Mucosa of descending colon (tissue), 3 donors: ENCODE results near the gene DHX16. TPM values are rescaled to one million over a fixed set of nuclear protein-coding genes. Genes with fewer than 3 reads are reported as not detected.

Source experiments
- ATAC-seq: fragments of 200-7000 bp; cut with Tn5 transposase; one replicate; pipeline ENCODE4 v1.9.1; 2020; ENCODE audit warnings: mild to moderate bottlenecking, moderate library complexity
- DNase-seq, 3 donors: peaks; one replicate each; pipeline ENCODE4 v3.0.0-alpha.2; 2020
- H3K36me3 ChIP-seq: fragments of 200-600 bp; one replicate; pipeline ENCODE4 v1.8.0; 2021; ENCODE audit warnings: low read depth, mild to moderate bottlenecking
- H3K4me1 ChIP-seq: fragments of 200-600 bp; one replicate; pipeline ENCODE4 v1.8.0; 2021; ENCODE audit warnings: low read depth, mild to moderate bottlenecking
- H3K4me3 ChIP-seq: fragments of 200-600 bp; one replicate; pipeline ENCODE4 v1.8.0; 2021; ENCODE audit warnings: mild to moderate bottlenecking
- H3K9me3 ChIP-seq: fragments of 200-600 bp; one replicate; pipeline ENCODE4 v1.8.0; 2021; ENCODE audit warnings: mild to moderate bottlenecking
- intact Hi-C, 2 donors: fragments of 100-400 bp; cut with DNase I in 1 of 2; cut with micrococcal nuclease in 1 of 2; formaldehyde crosslinking; loops; one replicate each; pipeline versions ENCODE4 v1.11.0 to v1.11.1; 2022; cut with DNase I, micrococcal nuclease
- total RNA-seq, 3 donors: library from RNA; stranded (reverse); fragmentation: NEBNext Ultra II Directional in 2 of 3; extraction: Animal tissue kit (Norgen Biotek cat#: 25700) in 2 of 3; gene quantifications; one replicate each; pipeline versions ENCODE4 v1.2.1 to v1.2.4, GENCODE V29; 2021 to 2023
- TF ChIP-seq, protein P1 (sequence below): fragments of 200-600 bp; IDR thresholded peaks from one replicate; pipeline ENCODE4 v1.8.0; 2022; ENCODE audit warnings: antibody characterized with exemption, mild to moderate bottlenecking
- donor health status: DM: no; HTN: no; CAD: no; lungs with moderate emphysema.
- donor health status: DM: no; HTN: no; CAD: no.
- donor health status: DM: no; HTN: yes; CAD: no.

Gene DHX16
- total RNA-seq, 3 donors from 2014 or later = 31.0 to 36.2 (median 36.0) TPM

DNA sequence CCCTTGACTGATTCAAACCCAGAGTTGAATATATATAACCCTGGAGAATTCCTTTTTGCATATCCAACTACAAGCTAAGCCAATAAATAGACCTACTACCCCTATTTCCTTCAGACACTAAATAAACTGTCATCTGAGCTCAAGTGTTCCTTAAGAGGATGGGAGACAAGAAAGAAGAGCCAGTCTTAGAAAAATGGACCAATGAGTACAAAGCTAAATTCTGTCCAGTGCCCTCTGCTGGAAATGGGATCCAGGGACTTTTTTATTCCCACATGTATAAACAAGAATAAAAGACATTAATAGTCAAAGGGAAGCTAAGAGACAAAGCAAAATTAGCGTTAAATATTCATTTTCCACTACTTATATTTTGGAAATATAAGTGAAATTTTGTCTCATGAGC lies 60.6 kb downstream of the DHX16 start:
- H3K36me3 ChIP-seq = no peaks in the 10 kb centered on the region
- H3K4me1 ChIP-seq = peaks cover 26% of the 10 kb centered on the region
- DNase-seq = no peak
- intact Hi-C loops = no loop called here
- TF ChIP-seq, protein P1, sequence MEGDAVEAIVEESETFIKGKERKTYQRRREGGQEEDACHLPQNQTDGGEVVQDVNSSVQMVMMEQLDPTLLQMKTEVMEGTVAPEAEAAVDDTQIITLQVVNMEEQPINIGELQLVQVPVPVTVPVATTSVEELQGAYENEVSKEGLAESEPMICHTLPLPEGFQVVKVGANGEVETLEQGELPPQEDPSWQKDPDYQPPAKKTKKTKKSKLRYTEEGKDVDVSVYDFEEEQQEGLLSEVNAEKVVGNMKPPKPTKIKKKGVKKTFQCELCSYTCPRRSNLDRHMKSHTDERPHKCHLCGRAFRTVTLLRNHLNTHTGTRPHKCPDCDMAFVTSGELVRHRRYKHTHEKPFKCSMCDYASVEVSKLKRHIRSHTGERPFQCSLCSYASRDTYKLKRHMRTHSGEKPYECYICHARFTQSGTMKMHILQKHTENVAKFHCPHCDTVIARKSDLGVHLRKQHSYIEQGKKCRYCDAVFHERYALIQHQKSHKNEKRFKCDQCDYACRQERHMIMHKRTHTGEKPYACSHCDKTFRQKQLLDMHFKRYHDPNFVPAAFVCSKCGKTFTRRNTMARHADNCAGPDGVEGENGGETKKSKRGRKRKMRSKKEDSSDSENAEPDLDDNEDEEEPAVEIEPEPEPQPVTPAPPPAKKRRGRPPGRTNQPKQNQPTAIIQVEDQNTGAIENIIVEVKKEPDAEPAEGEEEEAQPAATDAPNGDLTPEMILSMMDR = no peak
- no peak for ATAC-seq
- H3K9me3 ChIP-seq = no peaks in the 10 kb centered on the region
- H3K4me3 ChIP-seq = no peak overlapping the region

DNA sequence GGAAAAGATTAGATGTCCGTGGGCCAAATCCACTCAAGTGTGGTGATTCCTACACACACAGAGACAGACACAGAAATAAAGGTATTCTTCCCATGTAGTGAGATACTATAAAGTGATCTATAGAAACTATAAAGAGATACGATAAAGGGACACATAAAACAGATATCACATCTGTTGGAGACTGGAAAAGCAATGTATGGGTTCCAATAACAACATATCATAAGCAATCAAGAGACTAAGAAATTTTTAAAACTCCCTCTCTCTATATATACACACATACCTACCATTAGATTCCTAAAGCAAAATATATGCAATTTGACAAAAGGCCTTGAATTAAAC lies 61.0 kb downstream of the DHX16 start:
- H3K4me1 ChIP-seq = peaks cover 26% of the 10 kb centered on the region
- intact Hi-C loops = no loop called here
- no peaks in the 10 kb centered on the region for H3K9me3 ChIP-seq
- no peaks in the 10 kb centered on the region for H3K36me3 ChIP-seq
- TF ChIP-seq, protein P1 = no peak
- H3K4me3 ChIP-seq = no peak overlapping the region
- DNase-seq (no peak), ATAC-seq (no peak)

DNA sequence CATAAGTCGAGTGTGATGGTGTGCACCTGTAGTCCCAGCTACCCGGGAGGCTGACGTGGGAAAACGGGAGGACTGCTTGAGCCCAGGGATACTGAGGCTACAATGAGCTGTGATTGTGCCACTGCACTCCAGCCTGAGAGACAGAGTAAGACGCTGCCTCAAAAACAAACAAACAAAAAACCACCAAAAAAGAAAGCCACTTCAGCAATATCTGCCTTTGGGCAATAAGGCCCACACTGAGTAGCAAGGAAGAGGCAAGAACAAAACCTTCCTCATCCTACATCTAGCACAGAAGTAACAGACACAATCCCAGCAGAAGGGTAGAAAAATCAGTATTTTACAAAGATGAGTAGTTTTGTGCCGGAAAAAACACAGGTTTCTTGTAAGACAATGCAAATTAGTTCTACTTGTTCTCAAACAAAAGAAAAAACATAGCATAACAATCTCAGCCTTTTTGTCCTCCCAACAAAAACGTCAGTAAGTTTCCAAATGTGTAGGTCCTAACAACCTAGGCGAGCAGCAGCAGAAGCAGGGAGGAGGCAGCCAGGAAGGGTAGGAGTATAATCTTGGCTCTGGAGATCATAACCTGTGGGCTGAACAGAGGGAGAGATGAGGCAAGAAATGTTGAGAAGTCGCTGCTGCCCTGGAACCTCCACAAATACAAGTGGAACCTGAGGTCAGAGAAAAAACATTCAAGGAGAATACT lies 61.5 kb downstream of the DHX16 start:
- DNase-seq (no peak), ATAC-seq (no peak)
- Histone ChIP-seq H3K36me3 (no peaks in the 10 kb centered on the region), H3K9me3 (no peaks in the 10 kb centered on the region), H3K4me1 (peaks cover 26% of the 10 kb centered on the region), H3K4me3 (no peak overlapping the region)
- TF ChIP-seq, protein P1 = no peak
- intact Hi-C loops = no loop called here

DNA sequence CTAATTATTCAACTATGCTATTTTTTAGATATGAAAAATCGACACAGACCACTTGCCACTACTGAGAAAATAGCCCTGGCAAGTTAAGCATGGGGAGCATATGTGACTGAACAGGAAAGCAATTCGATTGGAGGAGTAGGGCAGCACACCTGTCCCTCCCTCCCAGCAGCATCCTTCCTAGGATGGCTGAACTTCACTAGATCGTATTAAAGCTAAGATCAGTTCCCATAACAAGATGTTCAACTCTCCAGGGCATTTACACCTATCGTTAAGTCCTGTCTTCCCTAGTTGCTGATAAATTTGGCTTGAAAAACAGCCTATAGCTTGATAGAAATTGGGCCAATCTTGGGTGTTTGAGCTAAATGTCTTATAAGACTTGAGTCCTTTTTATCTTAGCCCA lies 62.7 kb downstream of the DHX16 start:
- peaks cover 26% of the 10 kb centered on the region for H3K4me1 ChIP-seq
- intact Hi-C loops = no loop called here

DNA sequence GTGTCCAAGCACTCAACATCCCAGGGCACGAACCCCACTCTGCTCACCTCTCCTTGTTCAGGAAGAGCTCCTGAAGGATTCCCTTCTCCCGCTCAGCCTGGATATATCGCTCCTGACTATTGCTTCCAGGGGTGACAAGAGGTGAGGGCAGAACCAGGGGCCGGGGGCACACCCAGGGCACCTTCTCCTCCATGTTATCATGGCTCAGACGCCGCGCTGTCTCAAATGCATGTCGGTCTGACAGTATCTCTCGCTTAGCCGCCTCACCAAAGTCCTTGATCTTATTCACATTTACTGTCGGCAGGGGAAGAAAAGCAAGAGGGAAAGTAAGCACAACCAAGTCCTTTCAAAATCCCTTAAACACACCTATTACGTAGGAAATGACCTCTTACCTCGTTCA lies 68.8 kb downstream of the DHX16 start:
- DNase-seq = no peak
- TF ChIP-seq, protein P1 = no peak
- Histone ChIP-seq H3K9me3 (no peaks in the 10 kb centered on the region), H3K36me3 (peaks cover 37% of the 10 kb centered on the region), H3K4me3 (no peak overlapping the region), H3K4me1 (no peaks in the 10 kb centered on the region)
- ATAC-seq = no peak
- intact Hi-C loops = loop anchor here in 1 of 2 donors (10.0 kb wide), 1 partner anchor 59 kb away; no protein-coding TSS in a partner anchor

More for the DNA sequence above, 62.7 kb downstream of the DHX16 start:
- DNase-seq (no peak), ATAC-seq (no peak)
- Histone ChIP-seq H3K4me3 (no peak overlapping the region), H3K36me3 (peaks cover 6% of the 10 kb centered on the region), H3K9me3 (no peaks in the 10 kb centered on the region)
- TF ChIP-seq, protein P1 = no peak

Other genes starting within 250 kb of the DHX16 start
- 100 to 1,000 TPM; 316 to 631 (median 383) TPM for gene HLA-E, start 183.5 kb downstream of the DHX16 start, total RNA-seq
- gene GNL1, start 116.5 kb downstream of the DHX16 start, total RNA-seq = 10 to 100 TPM; 37.8 to 48.1 (median 45.9) TPM
- 1 to 10 TPM; 4.6 to 9.7 (median 5.9) TPM for gene PRR3, start 115.7 kb downstream of the DHX16 start, total RNA-seq
- gene ABCF1, start 101.6 kb downstream of the DHX16 start, total RNA-seq = 10 to 100 TPM; 43.0 to 56.0 (median 45.8) TPM
- 10 to 100 TPM; 68.5 to 80.3 (median 79.2) TPM for gene PPP1R10, start 55.8 kb downstream of the DHX16 start, total RNA-seq
- 10 to 100 TPM; 38.2 to 63.7 (median 51.1) TPM for gene MRPS18B, start 55.2 kb downstream of the DHX16 start, total RNA-seq
- gene ATAT1, start 46.1 kb downstream of the DHX16 start, total RNA-seq = 10 to 100 TPM; 10.6 to 18.4 (median 12.7) TPM
- 10 to 100 TPM; 46.5 to 88.8 (median 61.8) TPM for gene C6orf136, start 25.9 kb downstream of the DHX16 start, total RNA-seq
- gene PPP1R18, start 13.6 kb upstream of the DHX16 start, total RNA-seq = 10 to 100 TPM in 2 of 3 donors, 1 to 10 TPM in 1; 8.6 to 55.1 (median 22.1) TPM
- gene NRM, start 18.0 kb upstream of the DHX16 start, total RNA-seq = 10 to 100 TPM in 1 of 3 donors, 1 to 10 TPM in 2; 4.3 to 10.2 (median 6.1) TPM
- gene MDC1, start 44.3 kb upstream of the DHX16 start, total RNA-seq = 10 to 100 TPM; 15.2 to 34.3 (median 29.5) TPM
- gene TUBB, start 47.3 kb upstream of the DHX16 start, total RNA-seq = 100 to 1,000 TPM; 113 to 328 (median 307) TPM
- gene FLOT1, start 69.7 kb upstream of the DHX16 start, total RNA-seq = 100 to 1,000 TPM; 133 to 175 (median 152) TPM
- gene IER3, start 71.5 kb upstream of the DHX16 start, total RNA-seq = 100 to 1,000 TPM in 1 of 3 donors, 10 to 100 TPM in 2; 64.0 to 183 (median 67.6) TPM
- 100 to 1,000 TPM; 145 to 336 (median 271) TPM for gene DDR1, start 211.5 kb upstream of the DHX16 start, total RNA-seq
- 10 to 100 TPM; 17.0 to 25.3 (median 25.0) TPM for gene GTF2H4, start 235.2 kb upstream of the DHX16 start, total RNA-seq
- 10 to 100 TPM; 20.9 to 27.6 (median 27.3) TPM for gene VARS2, start 241.2 kb upstream of the DHX16 start, total RNA-seq